ACC112 (cell line): Measurements from ENCODE around the gene ITGA3.

Source experiments
- H2AFZ ChIP-seq: fragments of 200-600 bp; sonication (generic); one replicate; pipeline ENCODE4 v1.6.0; 2017; ENCODE audit warnings: antibody characterized with exemption, low read length; ENCODE audit not compliant: unreplicated experiment
- H3K27ac ChIP-seq: fragments of 200-600 bp; sonication (generic); 2 replicates; pipeline ENCODE4 v1.5.1; 2014; ENCODE audit warnings: low read depth, mild to moderate bottlenecking, antibody characterized with exemption, low read length, moderate library complexity
- H3K27me3 ChIP-seq: fragments of 200-600 bp; sonication (generic); 2 replicates; pipeline ENCODE4 v1.6.1; 2014; ENCODE audit warnings: mild to moderate bottlenecking, antibody characterized with exemption, low read length, moderate library complexity, mixed read lengths; ENCODE audit not compliant: insufficient read depth
- H3K36me3 ChIP-seq: fragments of 200-600 bp; sonication (generic); 2 replicates; pipeline ENCODE4 v1.6.1; 2016; ENCODE audit warnings: mild to moderate bottlenecking, antibody characterized with exemption, low read length, moderate library complexity, mixed read lengths; ENCODE audit not compliant: insufficient read depth
- H3K4me1 ChIP-seq: fragments of 200-600 bp; sonication (generic); one replicate; pipeline ENCODE4 v1.6.1; 2016; ENCODE audit warnings: low read length, mixed read lengths; ENCODE audit not compliant: insufficient read depth, unreplicated experiment, control insufficient read depth
- H3K4me3 ChIP-seq: fragments of 200-600 bp; sonication (generic); 2 replicates; pipeline ENCODE4 v1.5.1; 2014; ENCODE audit warnings: mild to moderate bottlenecking, low read depth, low read length
- H3K79me2 ChIP-seq: fragments of 200-600 bp; sonication (generic); one replicate; pipeline ENCODE4 v1.6.0; 2016; ENCODE audit warnings: low read length; ENCODE audit not compliant: control insufficient read depth, unreplicated experiment, insufficient read depth

The ITGA3 gene

DNA sequence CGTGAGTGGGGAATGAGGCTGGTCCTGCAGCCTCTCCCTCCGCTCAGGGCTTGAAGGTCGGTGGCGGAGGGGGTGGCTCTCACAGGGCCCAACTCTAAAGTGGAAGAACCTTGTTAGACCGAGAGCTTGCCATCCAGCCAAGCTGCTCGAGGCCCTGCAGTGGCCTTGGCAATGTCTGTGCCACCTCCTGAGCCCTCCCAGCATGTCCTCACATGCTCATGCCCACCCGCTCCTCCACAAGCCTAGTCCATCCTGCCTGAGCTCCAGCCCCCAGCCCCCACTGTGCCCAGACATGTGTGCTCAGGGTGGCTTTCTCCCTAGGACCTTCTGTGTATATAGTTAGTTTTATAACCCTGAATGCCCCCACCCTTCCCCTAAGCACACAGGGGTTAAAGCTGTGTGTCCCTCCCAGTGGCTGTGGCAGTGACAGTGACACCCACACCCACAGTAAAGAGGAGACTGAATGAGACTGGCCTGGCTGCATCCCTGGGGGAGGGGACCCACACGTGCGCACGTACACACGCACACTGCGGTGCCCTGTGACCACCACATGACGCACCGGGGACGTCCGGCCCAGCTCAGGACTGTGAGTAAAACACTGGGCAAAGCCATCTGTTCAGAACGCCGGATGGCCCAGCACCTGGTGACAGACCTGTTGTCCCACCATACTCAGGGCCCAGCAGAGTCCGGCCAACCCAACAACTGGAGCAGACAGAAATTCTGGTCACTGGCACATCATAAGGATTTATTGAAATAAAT, 54.9 kb downstream of the ITGA3 start:
- Histone ChIP-seq H3K79me2 (no peaks in the 10 kb centered on the region), H3K4me3 (no peak overlapping the region), H3K27me3 (no peaks in the 10 kb centered on the region), H3K36me3 (no peaks in the 10 kb centered on the region), H2AFZ (no peak overlapping the region), H3K27ac (no peak overlapping the region), H3K4me1 (peaks cover 11% of the 10 kb centered on the region)

GRCh38 chr17:50111673-50112655, 56.1 kb downstream of the ITGA3 start:
- peaks cover 11% of the 10 kb centered on the region for H3K4me1 ChIP-seq
- no peaks in the 10 kb centered on the region for H3K27me3 ChIP-seq
- no peaks in the 10 kb centered on the region for H3K79me2 ChIP-seq
- no peaks in the 10 kb centered on the region for H3K36me3 ChIP-seq
- no peak overlapping the region for H3K27ac ChIP-seq
- H2AFZ ChIP-seq, result no peak overlapping the region
- H3K4me3 ChIP-seq, result no peak overlapping the region

DNA sequence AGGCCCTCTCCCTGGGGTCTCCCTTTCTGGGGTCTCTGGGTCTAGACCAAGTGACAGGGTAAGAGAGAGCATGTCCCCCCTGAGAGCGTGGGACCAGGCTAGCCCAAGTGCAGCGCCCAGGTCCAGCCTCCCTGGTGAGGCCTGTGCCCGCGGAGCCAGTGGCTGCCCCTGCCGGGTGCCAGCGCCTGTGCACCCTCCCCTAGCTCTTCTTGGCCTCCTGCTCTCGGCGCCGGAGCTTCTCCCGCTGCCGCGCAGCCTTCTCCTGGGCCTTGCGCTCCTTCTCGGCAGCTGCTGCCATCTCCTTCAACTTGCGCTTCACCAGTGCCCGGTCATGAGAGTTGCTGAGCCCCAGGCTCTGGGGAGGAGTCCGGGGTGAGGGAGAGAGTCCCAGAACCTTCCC, 56.8 kb downstream of the ITGA3 start:
- peaks cover 7% of the 10 kb centered on the region for H3K4me1 ChIP-seq
- no peak overlapping the region for H2AFZ ChIP-seq
- H3K4me3 ChIP-seq, result no peak overlapping the region
- H3K27ac ChIP-seq, result no peak overlapping the region
- H3K27me3 ChIP-seq, result peaks cover 2% of the 10 kb centered on the region; the same call in 1 of the 2 replicates
- H3K79me2 ChIP-seq, result no peaks in the 10 kb centered on the region
- no peaks in the 10 kb centered on the region for H3K36me3 ChIP-seq

DNA sequence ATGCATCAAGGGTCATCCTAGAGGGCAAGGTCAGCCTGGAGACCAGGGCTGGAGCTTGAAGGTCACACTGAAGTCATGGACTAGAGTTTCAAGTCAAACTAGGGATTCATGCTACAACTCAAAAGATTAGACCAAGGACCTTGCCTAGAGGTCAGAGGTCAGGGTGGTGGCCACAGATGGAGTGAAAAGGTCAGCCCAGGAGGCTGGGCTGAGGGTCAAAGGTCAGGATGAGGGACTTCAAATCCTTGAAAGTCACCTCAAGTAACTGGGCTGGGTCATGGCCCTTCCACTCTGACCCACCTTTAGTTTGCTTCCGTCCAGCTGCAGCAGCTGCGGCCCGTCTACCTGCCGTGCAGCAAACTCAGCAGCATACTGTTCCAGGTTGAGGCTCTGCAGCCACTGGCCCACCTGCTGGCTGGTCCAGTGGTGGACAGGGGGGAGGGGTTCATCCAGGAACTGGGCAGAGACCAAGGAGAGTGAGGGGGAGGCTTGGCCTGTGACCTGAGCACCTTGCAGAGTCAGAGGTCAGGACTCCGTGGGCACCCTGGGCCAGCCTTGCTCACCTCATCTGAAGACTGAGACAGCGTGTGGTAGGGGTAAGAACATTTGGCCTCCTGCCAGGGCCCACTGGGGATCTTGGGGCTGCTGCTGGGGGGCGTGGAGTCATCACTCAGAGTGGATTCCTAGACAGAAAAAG, 57.9 kb downstream of the ITGA3 start:
- Histone ChIP-seq H3K4me3 (no peak overlapping the region), H3K27ac (no peak overlapping the region), H3K27me3 (peaks cover 8% of the 10 kb centered on the region; the same call in 1 of the 2 replicates), H2AFZ (no peak overlapping the region), H3K36me3 (no peaks in the 10 kb centered on the region), H3K79me2 (no peaks in the 10 kb centered on the region), H3K4me1 (no peaks in the 10 kb centered on the region)

DNA sequence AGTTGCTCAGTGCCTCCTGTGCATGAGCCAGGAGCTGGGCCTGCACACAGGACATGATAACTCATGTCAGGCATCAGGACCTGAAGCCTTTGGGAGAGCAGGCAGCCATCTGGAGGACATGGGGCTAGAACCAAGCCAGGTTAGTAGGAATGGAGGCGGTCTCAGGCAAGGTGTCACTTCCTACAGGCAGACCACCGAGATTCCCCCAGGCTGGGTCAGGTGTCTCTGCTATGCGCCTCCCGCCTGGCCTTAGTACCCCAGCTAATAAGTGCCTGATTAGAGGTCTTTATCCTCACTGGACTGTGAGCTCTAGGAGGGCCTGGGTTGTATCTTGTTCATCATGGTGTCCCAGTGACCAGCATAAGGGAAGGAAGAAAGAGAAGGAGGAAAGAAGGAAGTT, 58.5 kb downstream of the ITGA3 start:
- Histone ChIP-seq H3K4me3 (no peak overlapping the region), H3K79me2 (no peaks in the 10 kb centered on the region), H3K36me3 (no peaks in the 10 kb centered on the region), H3K27me3 (peaks cover 15% of the 10 kb centered on the region; the same call in 1 of the 2 replicates), H3K27ac (no peak overlapping the region), H3K4me1 (no peaks in the 10 kb centered on the region), H2AFZ (no peak overlapping the region)

GRCh38 chr17:50114849-50115357, 59.0 kb downstream of the ITGA3 start:
- no peaks in the 10 kb centered on the region for H3K79me2 ChIP-seq
- peaks cover 18% of the 10 kb centered on the region; the same call in 1 of the 2 replicates for H3K27me3 ChIP-seq
- no peaks in the 10 kb centered on the region for H3K4me1 ChIP-seq
- no peaks in the 10 kb centered on the region for H3K36me3 ChIP-seq
- H3K27ac ChIP-seq, result no peak overlapping the region
- H3K4me3 ChIP-seq, result no peak overlapping the region
- no peak overlapping the region for H2AFZ ChIP-seq

DNA sequence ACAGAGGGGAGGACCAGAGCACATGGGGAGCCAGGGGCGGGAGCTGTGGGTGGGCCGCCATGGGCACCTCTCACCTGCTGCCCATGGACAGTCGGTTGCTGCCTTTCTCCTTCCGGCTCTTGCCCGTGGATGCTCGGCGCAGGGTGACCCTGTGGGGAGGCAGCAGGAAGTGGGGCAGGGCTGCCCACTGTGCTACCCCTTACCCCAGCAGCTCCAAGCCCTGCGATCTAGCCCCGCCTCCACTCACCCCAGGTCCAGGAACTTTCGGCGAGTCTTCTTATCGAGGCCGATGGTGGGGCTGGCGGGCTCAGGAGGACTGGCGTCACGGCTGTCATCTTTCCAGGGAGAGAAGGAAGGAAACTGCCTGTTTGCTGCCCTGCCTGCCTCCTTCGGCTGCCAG, 59.8 kb downstream of the ITGA3 start:
- Histone ChIP-seq H3K27me3 (peaks cover 18% of the 10 kb centered on the region; the same call in 1 of the 2 replicates), H3K4me1 (no peaks in the 10 kb centered on the region), H3K79me2 (no peaks in the 10 kb centered on the region), H3K36me3 (no peaks in the 10 kb centered on the region), H3K27ac (no peak overlapping the region), H2AFZ (no peak overlapping the region), H3K4me3 (no peak overlapping the region)

DNA sequence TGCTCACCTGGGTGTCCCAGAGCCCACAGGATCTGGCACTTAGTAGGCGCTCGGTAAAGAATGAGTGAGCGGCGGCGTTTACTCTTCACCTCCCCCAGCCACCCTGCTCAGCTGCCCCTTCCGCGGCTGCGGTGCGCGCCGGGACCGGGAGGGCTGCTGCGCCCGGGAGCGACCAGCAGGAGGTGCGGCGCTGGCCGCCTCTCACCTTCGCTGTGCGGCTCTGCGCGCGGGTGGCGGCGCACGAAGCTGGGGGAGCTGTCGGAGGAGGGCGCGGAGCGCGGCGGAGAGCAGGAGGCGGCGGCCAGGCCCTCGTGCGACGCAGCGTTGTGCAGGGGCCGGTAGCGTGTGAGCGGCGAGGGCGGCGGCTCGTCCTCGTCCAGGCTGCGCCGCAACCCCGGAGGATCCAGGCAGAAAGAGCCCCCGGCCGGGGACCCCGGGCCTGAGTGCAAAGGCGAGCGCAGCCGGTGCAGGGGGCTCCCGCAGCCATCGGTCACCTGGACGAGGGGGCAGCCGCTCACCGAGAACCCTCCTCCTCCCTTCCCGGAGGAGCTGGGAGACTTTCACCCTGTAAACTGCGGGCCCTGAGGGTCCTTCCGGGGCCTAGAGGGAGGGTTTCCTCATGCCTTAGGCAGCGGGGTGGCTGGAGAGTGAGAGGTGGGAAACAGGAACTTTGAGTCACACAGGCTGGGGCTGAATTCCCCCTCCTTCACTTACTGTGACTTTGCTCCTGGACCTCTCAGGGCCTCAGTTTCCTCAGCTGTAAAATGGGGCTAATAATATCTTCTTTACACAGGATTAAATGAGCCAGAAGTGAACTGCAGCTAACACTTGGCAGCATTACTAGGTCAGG, 61.5 kb downstream of the ITGA3 start:
- no peak overlapping the region for H3K4me3 ChIP-seq
- no peaks in the 10 kb centered on the region for H3K79me2 ChIP-seq
- H2AFZ ChIP-seq, result no peak overlapping the region
- peaks cover 18% of the 10 kb centered on the region; the same call in 1 of the 2 replicates for H3K27me3 ChIP-seq
- H3K27ac ChIP-seq, result no peak overlapping the region
- no peaks in the 10 kb centered on the region for H3K4me1 ChIP-seq
- no peaks in the 10 kb centered on the region for H3K36me3 ChIP-seq

- Histone ChIP-seq H3K4me3 (no peak overlapping the region), H3K36me3 (no peaks in the 10 kb centered on the region), H3K27ac (no peak overlapping the region), H3K27me3 (peaks cover 18% of the 10 kb centered on the region; the same call in 1 of the 2 replicates), H2AFZ (no peak overlapping the region), H3K4me1 (no peaks in the 10 kb centered on the region), H3K79me2 (no peaks in the 10 kb centered on the region)
Measured at GRCh38 chr17:50118076-50118827, 62.3 kb downstream of the ITGA3 start.
